T-cell (primary cell): ENCODE data around the gene TSPAN33. TPM values are rescaled to one million over a fixed set of nuclear protein-coding genes. Genes with fewer than 3 reads are reported as not detected.

Experiments
- ATAC-seq, 4 experiments: fragments of 200-7000 bp in 3 of 4; fragments of 150-1000 bp in 1 of 4; cut with Tn5 transposase; replicated peaks in 1 of 4; 1 replicate in 3 of 4; 2 replicates in 1 of 4; pipeline ENCODE4 v1.10.0; 2021; ENCODE audit warnings: moderate library complexity in 3 of 4, mild to moderate bottlenecking in 2 of 4, moderate number of reproducible peaks in 1 of 4
- CTCF ChIA-PET, 2 donors: fragments of 300-600 bp; sonication (Branson Sonifier 250); formaldehyde crosslinking; loops; one replicate each; lab custom pipeline; 2022; ENCODE audit warnings: antibody characterized with exemption in 2 of 2; lab: Charles Lee
- POLR2A ChIA-PET, 2 donors: fragments of 300-600 bp; sonication (Branson Sonifier 250); formaldehyde crosslinking; loops; one replicate each; lab custom pipeline; 2022; ENCODE audit warnings: antibody characterized with exemption in 2 of 2; lab: Charles Lee
- DNase-seq, 35 experiments: peaks; one replicate each; pipeline versions ENCODE4 v3.0.0 to v3.0.0-alpha.2; 2013 to 2023
- H3K27ac ChIP-seq: one replicate; pipeline ENCODE4 v1.5.1; 2013; ENCODE audit warnings: low read length
- H3K27me3 ChIP-seq, 2 experiments: replicated peaks in 1 of 2; 1 replicate in 1 of 2; 2 replicates in 1 of 2; pipeline versions ENCODE4 v1.6.1 to v1.7.0; 2013; ENCODE audit warnings: low read length in 1 of 2, mixed read lengths in 1 of 2; ENCODE audit not compliant: control insufficient read depth in 2 of 2, insufficient read depth in 2 of 2; ENCODE audit errors: extremely low read depth in 1 of 2
- H3K36me3 ChIP-seq, 2 donors: 1 replicate in 1 of 2; 2 replicates in 1 of 2; pipeline versions ENCODE4 v1.6.1 to v1.7.0; 2013; ENCODE audit warnings: low read length in 1 of 2; ENCODE audit not compliant: control insufficient read depth in 2 of 2, insufficient read depth in 1 of 2; ENCODE audit errors: extremely low read depth in 1 of 2
- H3K4me1 ChIP-seq, 2 experiments: 1 replicate in 1 of 2; 2 replicates in 1 of 2; pipeline versions ENCODE4 v1.6.1 to v1.7.0; 2013; ENCODE audit warnings: low read length in 2 of 2, mixed read lengths in 1 of 2; ENCODE audit not compliant: insufficient read depth in 2 of 2, control insufficient read depth in 1 of 2; ENCODE audit errors: extremely low read depth in 1 of 2
- H3K4me3 ChIP-seq, 2 donors: 1 replicate in 1 of 2; 2 replicates in 1 of 2; pipeline versions ENCODE4 v1.5.1 to v1.7.0; 2013; ENCODE audit warnings: mild to moderate bottlenecking in 2 of 2, low read length in 1 of 2, moderate library complexity in 1 of 2; ENCODE audit not compliant: control insufficient read depth in 1 of 2; ENCODE audit errors: extremely low read depth in 1 of 2
- H3K9me3 ChIP-seq: 2 replicates; pipeline ENCODE4 v1.7.0; 2013
- H3K27ac Mint-ChIP-seq, 2 donors: one replicate each; pipeline ENCODE4 v1.8.0; 2020 to 2021; ENCODE audit warnings: mild to moderate bottlenecking in 2 of 2, mixed read lengths in 2 of 2
- H3K27me3 Mint-ChIP-seq, 2 donors: one replicate each; pipeline ENCODE4 v1.8.0; 2021 to 2022; ENCODE audit warnings: mixed read lengths in 2 of 2
- H3K36me3 Mint-ChIP-seq: one replicate; pipeline ENCODE4 v1.8.0; 2021; ENCODE audit warnings: mixed read lengths
- H3K4me1 Mint-ChIP-seq, 3 donors: one replicate each; pipeline ENCODE4 v1.8.0; 2020 to 2022; ENCODE audit warnings: mixed read lengths in 3 of 3, mild to moderate bottlenecking in 1 of 3
- H3K4me3 Mint-ChIP-seq, 3 donors: one replicate each; pipeline ENCODE4 v1.8.0; 2020 to 2022; ENCODE audit warnings: mild to moderate bottlenecking in 3 of 3, mixed read lengths in 3 of 3, moderate library complexity in 3 of 3
- H3K9me3 Mint-ChIP-seq, 3 donors: one replicate each; pipeline ENCODE4 v1.8.0; 2020 to 2022; ENCODE audit warnings: mixed read lengths in 3 of 3
- WGBS: methylation state at CpG from one replicate; pipeline ENCODE4 v1.1.5; 2013; ENCODE audit warnings: missing lambda C conversion rate; ENCODE audit not compliant: insufficient coverage; 5-methylcytosine and 5-hydroxymethylcytosine counted together
- total RNA-seq, 35 experiments: library from RNA in 6 of 35; stranded (reverse) in 6 of 35; fragments of 120-200 nt in 1 of 35; gene quantifications; one replicate each; pipeline versions ENCODE4 v1.2.1 to v1.2.4 and lab custom pipeline; 2013 to 2026

TSPAN33 gene
- total RNA-seq, 5 donors from 2014 or later (not counting 1 experiment from before 2014, with no cell fraction given): 5.6 to 7.1 (median 5.9) TPM

GRCh38 chr7:129157651-129158050 lies 13.1 kb downstream of the TSPAN33 start:
- H3K4me3 ChIP-seq: no peak overlapping the region
- Mint-ChIP-seq H3K36me3 (no peaks in the 10 kb centered on the region), H3K27me3 (peaks cover 0 to 4% of the 10 kb centered on the region in 2 donors), H3K27ac (no peak overlapping the region), H3K9me3 (no peaks in the 10 kb centered on the region), H3K4me3 (no peak overlapping the region), H3K4me1 (no peaks in the 10 kb centered on the region)
- ChIA-PET POLR2A (no interaction called here), CTCF (no interaction called here)
- DNase-seq (no peak), ATAC-seq (no peak)
- no peaks in the 10 kb centered on the region for H3K4me1 ChIP-seq
- WGBS: 89% methylated on average over 6 of the region's 9 CpGs
- H3K27ac ChIP-seq: no peak overlapping the region
- no peaks in the 10 kb centered on the region for H3K9me3 ChIP-seq
- no peaks in the 10 kb centered on the region for H3K27me3 ChIP-seq
- H3K36me3 ChIP-seq: no peaks in the 10 kb centered on the region

- ATAC-seq (no peak), DNase-seq (no peak)
- H3K36me3 ChIP-seq: no peaks in the 10 kb centered on the region
- no peak overlapping the region for H3K4me3 Mint-ChIP-seq
- no peaks in the 10 kb centered on the region for H3K9me3 Mint-ChIP-seq
- no peaks in the 10 kb centered on the region for H3K27me3 ChIP-seq
- POLR2A ChIA-PET: no interaction called here
- no peaks in the 10 kb centered on the region for H3K9me3 ChIP-seq
- no peaks in the 10 kb centered on the region for H3K4me1 ChIP-seq
- H3K27me3 Mint-ChIP-seq: no peaks in the 10 kb centered on the region
- no peaks in the 10 kb centered on the region for H3K36me3 Mint-ChIP-seq
- H3K27ac Mint-ChIP-seq: no peak overlapping the region
- H3K4me1 Mint-ChIP-seq: peaks cover 0 to 3% (median 0%) of the 10 kb centered on the region in 3 donors
- 92% methylated on average over 2 of the region's 3 CpGs for WGBS
- no peak overlapping the region for H3K4me3 ChIP-seq
- CTCF ChIA-PET: no interaction called here
- H3K27ac ChIP-seq: no peak overlapping the region
Observed at GRCh38 chr7:129159539-129159938, 15.0 kb downstream of the TSPAN33 start.

- ATAC-seq (no peak), DNase-seq (no peak)
- ChIA-PET POLR2A (no interaction called here), CTCF (no interaction called here)
- no peak overlapping the region for H3K4me3 ChIP-seq
- 100% methylated on average over 1 of the region's 3 CpGs for WGBS
- peaks cover 0 to 3% (median 0%) of the 10 kb centered on the region in 3 donors for H3K4me1 Mint-ChIP-seq
- no peaks in the 10 kb centered on the region for H3K4me1 ChIP-seq
- H3K27me3 ChIP-seq: no peaks in the 10 kb centered on the region
- H3K9me3 Mint-ChIP-seq: no peaks in the 10 kb centered on the region
- no peaks in the 10 kb centered on the region for H3K9me3 ChIP-seq
- H3K27me3 Mint-ChIP-seq: no peaks in the 10 kb centered on the region
- H3K36me3 Mint-ChIP-seq: no peaks in the 10 kb centered on the region
- no peaks in the 10 kb centered on the region for H3K36me3 ChIP-seq
- no peak overlapping the region for H3K27ac ChIP-seq
- no peak overlapping the region for H3K27ac Mint-ChIP-seq
- no peak overlapping the region for H3K4me3 Mint-ChIP-seq
Observed at GRCh38 chr7:129160161-129160905, 15.8 kb downstream of the TSPAN33 start.

GRCh38 chr7:129161524-129162225 lies 17.2 kb downstream of the TSPAN33 start:
- no peak overlapping the region for H3K4me3 ChIP-seq
- H3K27ac Mint-ChIP-seq: no peak overlapping the region
- H3K9me3 Mint-ChIP-seq: no peaks in the 10 kb centered on the region
- H3K27ac ChIP-seq: no peak overlapping the region
- H3K27me3 Mint-ChIP-seq: no peaks in the 10 kb centered on the region
- ATAC-seq: no peak
- H3K4me1 ChIP-seq: no peaks in the 10 kb centered on the region
- WGBS: 90% methylated on average over 3 of the region's 5 CpGs
- no peaks in the 10 kb centered on the region for H3K27me3 ChIP-seq
- no peaks in the 10 kb centered on the region for H3K9me3 ChIP-seq
- POLR2A ChIA-PET: no interaction called here
- CTCF ChIA-PET: interaction anchor here in 1 of 2 donors (0.5 kb wide), 1 partner anchor 73 kb away, joined by 3 read pairs; no protein-coding TSS in a partner anchor
- no peaks in the 10 kb centered on the region for H3K36me3 ChIP-seq
- H3K36me3 Mint-ChIP-seq: no peaks in the 10 kb centered on the region
- no peak for DNase-seq
- H3K4me3 Mint-ChIP-seq: no peak overlapping the region
- H3K4me1 Mint-ChIP-seq: peaks cover 0 to 4% (median 0%) of the 10 kb centered on the region in 3 donors

GRCh38 chr7:129162732-129163131 lies 18.2 kb downstream of the TSPAN33 start:
- Mint-ChIP-seq H3K4me3 (no peak overlapping the region), H3K9me3 (no peaks in the 10 kb centered on the region), H3K27me3 (no peaks in the 10 kb centered on the region), H3K4me1 (peaks cover 0 to 6% (median 0%) of the 10 kb centered on the region in 3 donors), H3K36me3 (no peaks in the 10 kb centered on the region), H3K27ac (no peak overlapping the region)
- POLR2A ChIA-PET: no interaction called here
- WGBS: 100% methylated on average over 2 of the region's 5 CpGs
- Histone ChIP-seq H3K36me3 (no peaks in the 10 kb centered on the region), H3K9me3 (no peaks in the 10 kb centered on the region), H3K4me3 (no peak overlapping the region), H3K27ac (no peak overlapping the region), H3K27me3 (no peaks in the 10 kb centered on the region), H3K4me1 (no peaks in the 10 kb centered on the region)
- DNase-seq (no peak), ATAC-seq (no peak)
- CTCF ChIA-PET: interaction anchor here (0.7 to 1.4 kb wide), 4 partner anchors 52 to 307 kb away, joined by 3 to 4 read pairs (median 3); no protein-coding TSS in a partner anchor

GRCh38 chr7:129163875-129164544 lies 19.5 kb downstream of the TSPAN33 start:
- Histone ChIP-seq H3K36me3 (no peaks in the 10 kb centered on the region), H3K4me3 (no peak overlapping the region), H3K27me3 (peaks cover 0 to 12% of the 10 kb centered on the region in 2 experiments), H3K9me3 (no peaks in the 10 kb centered on the region), H3K4me1 (peaks cover 0 to 7% of the 10 kb centered on the region in 2 experiments), H3K27ac (no peak overlapping the region)
- ATAC-seq (peak in 2 of 4 experiments; percentile 47 to 51), DNase-seq (peak in 2 of 35 experiments; percentile 25 to 70)
- ChIA-PET POLR2A (interaction anchor here in 1 of 2 donors (0.5 kb wide), 2 partner anchors 256 to 1763 kb away, joined by 4 to 5 read pairs; no protein-coding TSS in a partner anchor), CTCF (interaction anchor here (0.5 to 1.4 kb wide), 34 partner anchors 8 to 936 kb away, joined by 3 to 11 read pairs (median 4); partner anchors contain the start of genes TNPO3 (in 1 of the 2) and TSPAN33 (in 1 of the 2))
- Mint-ChIP-seq H3K9me3 (no peaks in the 10 kb centered on the region), H3K27ac (peak overlapping the region in 1 of 2 donors; percentile 4), H3K27me3 (peaks cover 0 to 3% of the 10 kb centered on the region in 2 donors), H3K4me3 (no peak overlapping the region), H3K36me3 (no peaks in the 10 kb centered on the region), H3K4me1 (peaks cover 4 to 14% (median 4%) of the 10 kb centered on the region in 3 donors)
- 74% methylated on average over 11 of the region's 11 CpGs for WGBS
